ENCODE results near the gene LRMDA.
A peak's percentile ranks its signal among the peaks of the same experiment; 100 is the strongest.

The LRMDA gene

DNA sequence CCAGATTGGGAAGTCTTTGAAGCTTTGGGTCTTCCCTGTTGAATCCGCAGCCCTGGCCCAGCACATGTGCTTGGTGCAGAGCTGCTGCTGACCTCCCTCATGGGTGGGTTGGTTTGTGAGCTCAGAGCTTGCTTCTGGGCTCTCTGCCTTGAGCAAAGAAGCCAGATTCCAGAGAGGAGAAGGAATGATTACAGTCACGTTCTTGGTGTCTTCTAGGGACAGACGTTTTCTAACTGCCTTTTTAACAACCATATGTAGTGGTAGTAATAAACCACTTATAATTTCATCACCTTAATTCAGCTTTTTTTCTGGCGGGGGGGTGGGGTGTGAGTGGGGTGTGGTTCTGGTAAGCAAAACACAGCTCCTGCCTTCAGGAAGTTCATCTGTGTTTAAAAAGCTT lies 39.5 kb downstream of the LRMDA start:
- DNase-seq (ENCODE audit: low spot score) (no peak), FAIRE-seq (no peak)

DNA sequence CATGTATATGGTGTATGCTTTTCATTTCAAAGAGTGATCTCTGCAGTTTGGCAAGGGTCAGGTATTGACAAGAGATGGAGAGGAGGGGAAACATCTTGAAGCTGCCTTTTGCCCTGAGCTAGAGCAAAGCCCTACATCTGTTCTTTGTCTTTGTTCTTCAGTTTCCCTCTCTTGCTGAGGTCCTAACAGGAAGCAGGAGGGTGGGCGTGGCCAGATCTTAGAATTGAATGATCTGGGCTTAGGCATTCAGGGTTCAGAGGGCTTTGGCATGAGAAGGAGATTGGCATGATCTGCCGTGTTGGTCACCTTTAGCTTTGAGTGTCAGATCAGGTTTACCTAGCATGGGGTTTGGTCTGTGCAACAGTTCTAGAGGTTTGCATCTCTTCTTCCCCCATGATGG lies 41.3 kb downstream of the LRMDA start:
- FAIRE-seq (no peak), DNase-seq (ENCODE audit: low spot score) (no peak)

DNA sequence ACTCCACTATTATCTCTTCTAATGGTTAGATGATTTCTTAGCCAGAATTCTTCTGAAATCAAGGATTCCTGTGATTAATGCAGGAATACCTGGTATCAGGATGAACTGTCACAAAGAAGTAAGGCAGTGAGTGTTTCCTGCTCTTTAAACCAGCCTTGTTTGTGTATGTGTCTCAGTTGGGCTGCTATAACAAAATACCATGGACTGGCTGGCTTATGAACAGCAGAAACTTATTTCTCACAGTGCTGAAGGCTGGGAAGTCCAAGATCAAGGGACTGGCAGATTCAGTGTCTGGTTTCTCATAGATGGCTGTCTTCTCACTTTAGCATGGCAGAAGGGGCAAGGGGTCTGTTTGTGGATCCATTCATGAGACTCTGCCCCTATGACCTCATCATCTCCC lies 42.7 kb downstream of the LRMDA start:
- DNase-seq (ENCODE audit: low spot score) (no peak), FAIRE-seq (no peak)

DNA sequence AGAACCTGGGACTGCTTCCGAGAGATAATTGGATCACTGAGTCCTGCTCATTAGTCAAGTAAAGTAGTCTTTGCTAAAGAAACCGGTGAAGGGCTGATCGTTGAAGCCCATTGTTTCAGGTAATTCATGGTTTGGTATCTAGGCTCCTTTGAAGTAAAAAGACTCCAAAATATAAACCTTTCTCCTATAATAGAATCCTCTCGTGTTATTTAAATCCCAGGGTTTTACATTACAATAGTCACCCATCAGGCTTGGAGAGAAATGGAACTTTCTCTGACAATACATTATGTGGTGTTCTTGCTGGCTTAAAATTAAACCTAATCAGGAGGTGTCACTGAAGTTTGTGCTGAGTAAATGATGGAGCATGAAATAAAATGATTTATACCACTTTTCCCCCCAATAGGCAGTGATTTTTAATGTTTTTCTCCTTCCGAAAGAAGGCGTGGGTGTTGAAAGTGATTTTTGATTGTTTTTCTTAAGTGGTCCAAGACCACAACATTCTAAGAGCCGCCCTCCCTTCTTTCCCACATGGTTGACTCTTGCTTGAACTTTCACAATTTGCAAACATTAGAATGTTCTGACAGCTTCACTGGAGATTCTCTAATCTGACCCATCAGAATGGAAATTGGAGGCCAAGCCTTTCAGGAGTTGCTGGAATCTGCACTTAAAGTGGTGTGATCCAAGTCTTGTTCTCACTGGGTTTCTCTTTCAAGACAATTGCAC lies 44.2 kb downstream of the LRMDA start:
- FAIRE-seq (no peak), DNase-seq (ENCODE audit: low spot score) (no peak)

DNA sequence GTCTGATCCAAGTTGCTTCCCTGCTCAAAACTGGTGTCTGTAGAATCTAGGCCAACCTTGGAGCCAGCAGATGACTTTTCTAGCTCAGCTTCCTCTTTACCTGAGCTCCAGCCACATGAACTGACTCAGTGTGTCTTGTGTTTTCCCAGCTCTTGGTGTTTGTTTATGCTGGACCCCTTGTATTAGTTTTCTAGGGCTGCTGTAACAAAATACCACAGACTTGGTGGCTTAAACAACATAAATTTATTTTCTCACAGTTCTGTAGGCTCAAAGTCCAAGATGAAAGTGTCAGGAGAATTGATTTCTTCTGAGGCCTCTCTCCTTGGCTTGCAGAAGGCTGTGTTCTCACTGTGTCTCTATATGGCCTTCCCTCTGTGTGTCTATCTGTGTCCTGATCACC lies 45.1 kb downstream of the LRMDA start:
- no peak for DNase-seq (ENCODE audit: low spot score)

DNA sequence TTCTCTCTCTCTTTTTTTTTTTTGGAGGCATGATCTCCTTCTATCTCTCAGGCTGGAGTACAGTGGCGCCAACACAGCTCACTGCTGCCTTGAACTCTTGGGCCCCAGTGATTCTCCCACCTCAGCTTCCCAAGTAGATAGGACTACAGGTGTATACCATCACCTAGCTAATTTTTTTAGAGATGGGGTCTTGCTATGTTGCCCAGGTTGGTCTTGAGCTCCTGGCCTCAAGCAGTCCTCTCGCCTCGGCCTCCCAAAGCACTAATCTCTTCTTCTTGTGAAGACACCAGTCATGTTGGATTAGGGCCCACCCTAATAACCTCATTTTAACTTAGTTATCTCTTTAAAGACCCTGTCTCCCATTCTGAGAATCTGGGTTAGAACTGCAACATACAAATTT lies 45.6 kb downstream of the LRMDA start:
- FAIRE-seq: no peak

More for the DNA sequence above, 45.1 kb downstream of the LRMDA start:
- FAIRE-seq: no peak

DNA sequence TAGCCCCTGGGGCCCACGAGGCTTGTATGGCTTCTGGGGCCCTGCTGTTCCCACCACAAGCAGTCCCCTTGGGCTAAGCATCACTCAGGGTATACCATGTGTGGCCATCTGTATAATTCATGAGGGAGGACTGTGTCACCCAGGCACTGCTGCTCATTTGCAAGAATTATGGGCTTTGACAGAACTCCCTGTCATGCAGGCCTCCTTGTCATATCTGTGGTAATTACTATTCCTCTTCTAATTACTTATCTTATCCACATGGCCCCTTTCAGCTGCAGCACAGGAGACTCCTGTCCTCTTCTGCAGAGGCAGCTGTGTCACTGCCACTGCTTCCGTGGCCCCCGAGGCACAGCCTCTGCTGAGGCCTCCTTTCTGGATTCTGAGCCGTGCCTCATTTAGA lies 46.3 kb downstream of the LRMDA start:
- no peak for FAIRE-seq
- DNase-seq (ENCODE audit: low spot score): no peak

More for the DNA sequence above, 45.6 kb downstream of the LRMDA start:
- no peak for DNase-seq (ENCODE audit: low spot score)

DNA sequence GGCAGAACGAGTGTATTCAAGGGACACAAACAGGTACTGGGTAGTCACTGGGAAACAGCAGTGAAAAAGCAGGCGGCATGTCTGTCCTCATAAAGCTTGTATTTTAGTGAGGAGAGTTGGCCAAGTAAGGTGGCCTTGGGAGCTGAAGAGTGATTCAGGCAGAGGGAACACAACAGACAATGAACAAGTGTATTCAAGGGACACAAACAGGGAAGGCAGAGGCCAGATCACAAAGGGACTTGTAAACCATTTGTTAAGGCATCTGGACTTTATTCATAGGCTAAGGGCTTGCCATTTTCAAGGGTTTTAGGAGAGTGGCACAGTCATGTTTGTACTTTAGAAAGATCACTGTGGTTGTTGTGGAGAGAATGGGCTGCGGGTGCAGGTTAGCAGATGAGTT lies 49.0 kb downstream of the LRMDA start:
- FAIRE-seq (no peak), DNase-seq (ENCODE audit: low spot score) (no peak)

DNA sequence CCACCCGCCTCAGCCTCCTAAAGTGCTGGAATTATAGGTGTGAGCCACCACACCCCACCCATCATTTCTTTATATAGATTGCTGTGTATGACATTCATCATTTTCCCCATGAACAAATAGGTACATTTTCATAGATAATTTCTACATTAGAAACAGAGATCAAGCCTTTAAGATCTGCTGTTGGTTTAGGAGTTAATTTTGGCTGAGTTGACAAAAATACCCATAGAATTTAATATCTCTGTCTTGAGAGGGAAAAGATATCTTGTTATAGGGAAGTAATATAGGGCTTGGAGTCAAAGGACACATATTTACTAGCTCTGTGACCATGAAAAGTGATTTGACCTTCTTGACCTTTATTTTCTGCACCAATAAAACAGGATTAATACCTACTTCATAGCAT lies 51.8 kb downstream of the LRMDA start:
- no peak for DNase-seq (ENCODE audit: low spot score)
- no peak for FAIRE-seq

DNA sequence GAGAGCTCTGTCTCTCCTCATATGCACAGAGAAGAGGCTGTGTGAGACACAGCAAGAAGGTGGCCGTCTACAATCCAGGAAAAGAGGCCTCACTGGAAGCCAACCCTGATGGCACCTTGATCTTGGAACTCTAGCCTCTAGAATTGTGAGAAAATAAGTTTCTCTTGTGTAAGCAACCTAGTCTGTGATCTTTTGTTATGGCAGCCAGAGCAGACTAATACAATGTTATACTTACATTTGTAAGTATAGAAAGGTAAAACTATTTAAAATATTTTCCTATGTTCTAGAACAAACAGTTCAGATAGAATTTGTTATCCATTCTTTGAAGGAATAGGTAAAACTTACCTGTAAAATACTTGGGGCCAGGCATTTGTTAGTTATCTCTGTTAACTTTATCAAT lies 53.3 kb downstream of the LRMDA start:
- DNase-seq (ENCODE audit: low spot score): no peak
- FAIRE-seq: no peak

DNA sequence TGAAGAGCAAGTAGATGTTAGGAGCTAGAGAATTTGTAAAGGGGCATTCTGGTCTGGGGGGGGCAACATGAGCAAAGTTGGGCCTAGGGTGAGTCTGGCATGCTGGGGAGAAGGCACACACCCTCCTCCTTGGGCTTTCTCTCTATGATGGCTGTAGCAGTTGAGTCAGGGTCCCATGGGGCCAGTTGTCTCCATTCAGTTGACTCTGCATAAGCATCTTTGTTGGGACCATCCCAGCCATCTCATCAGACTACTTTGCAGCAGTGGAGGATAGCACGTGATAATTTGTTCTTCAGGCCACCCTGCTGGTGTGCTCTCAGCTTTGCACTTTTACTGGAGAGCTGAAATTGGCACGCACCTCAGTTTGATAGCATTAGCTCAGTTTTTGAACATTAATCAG lies 55.2 kb downstream of the LRMDA start:
- peak; percentile 17 for FAIRE-seq

DNA sequence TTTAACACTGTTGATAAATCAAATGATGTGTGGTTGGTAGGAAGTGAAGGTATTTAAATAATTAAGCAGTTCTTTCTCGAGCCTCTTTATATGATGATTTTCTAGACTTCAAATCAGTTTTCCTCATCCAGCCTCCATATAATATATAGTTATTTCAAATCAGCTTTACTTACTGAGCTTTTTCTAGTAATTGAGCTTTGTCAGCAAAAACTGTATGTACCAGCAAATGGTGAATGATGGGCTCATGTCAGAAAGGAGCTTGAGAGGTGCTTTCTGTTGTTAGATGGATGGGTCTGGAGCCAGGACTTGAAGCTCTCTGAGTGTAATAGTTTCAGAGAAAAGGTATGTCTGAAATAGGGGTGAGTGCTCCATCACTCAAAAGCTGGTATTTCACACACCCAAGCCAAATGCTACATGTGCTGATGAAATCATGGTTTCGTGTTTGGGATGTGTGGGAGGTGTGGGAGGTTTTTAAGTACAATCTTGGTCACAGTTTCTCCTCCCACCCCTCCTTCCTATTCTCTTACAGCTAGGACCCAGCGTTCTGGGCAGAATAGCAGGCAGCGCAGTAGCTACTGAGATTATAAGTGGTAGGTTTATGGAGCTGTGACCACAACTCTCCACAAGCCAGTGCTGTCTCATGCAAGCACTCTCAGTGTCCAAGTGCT lies 55.8 kb downstream of the LRMDA start:
- DNase-seq (ENCODE audit: low spot score) (no peak), FAIRE-seq (no peak)

More for the DNA sequence above, 55.2 kb downstream of the LRMDA start:
- no peak for DNase-seq (ENCODE audit: low spot score)

DNA sequence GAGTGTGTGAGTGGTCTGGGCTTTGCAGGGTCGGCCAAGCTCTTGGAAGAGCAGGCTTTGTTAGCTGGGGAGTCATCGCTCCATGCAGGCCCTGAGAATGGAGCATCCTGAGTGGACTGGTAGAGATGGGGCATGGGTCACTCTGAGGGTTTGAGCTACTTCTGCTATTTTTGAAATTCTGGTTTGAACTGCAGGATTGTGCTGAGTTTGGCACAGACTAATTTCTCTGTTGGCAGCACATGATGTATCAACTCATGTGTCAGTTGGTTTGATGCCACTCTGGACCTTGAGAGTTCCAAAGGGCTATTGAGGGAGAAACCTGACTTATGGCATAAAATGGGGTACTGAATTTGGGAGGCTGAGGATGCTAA lies 56.3 kb downstream of the LRMDA start:
- no peak for DNase-seq (ENCODE audit: low spot score)
- no peak for FAIRE-seq

DNA sequence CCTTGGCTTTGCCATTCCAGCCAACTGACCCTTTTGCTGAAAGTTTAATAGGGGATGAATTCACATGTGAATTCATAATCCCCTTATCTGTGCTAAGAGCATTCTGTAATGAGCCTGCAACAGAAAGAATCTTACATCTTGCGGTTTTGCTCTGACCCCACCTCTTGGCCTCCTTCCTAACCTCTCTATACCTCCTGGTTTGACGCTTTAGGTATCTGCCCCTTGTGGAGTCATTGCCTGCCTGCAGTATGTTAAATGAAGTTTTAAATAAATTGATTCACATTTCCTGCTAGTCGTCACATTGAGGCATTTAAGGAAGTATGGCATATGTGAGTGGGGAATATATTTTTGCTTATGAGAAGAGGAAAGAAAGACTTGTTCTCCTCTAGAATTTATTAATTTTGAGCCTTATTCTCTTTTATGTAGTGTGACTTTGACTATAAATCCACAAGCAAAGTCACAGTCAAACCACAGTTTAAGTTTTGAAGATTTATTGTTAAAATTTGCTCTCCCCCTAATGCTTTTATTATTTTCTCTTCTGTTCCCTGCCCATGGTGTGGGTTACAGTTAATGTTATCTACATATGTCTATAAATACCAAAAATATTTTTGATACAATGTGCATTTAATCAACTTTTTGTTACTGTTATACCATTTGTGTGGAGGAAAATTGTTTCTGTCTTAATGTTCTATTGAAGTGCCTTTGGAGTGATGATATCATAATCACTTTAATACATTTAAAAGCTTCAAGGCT lies 60.9 kb downstream of the LRMDA start:
- DNase-seq (ENCODE audit: low spot score): no peak
- no peak for FAIRE-seq

DNA sequence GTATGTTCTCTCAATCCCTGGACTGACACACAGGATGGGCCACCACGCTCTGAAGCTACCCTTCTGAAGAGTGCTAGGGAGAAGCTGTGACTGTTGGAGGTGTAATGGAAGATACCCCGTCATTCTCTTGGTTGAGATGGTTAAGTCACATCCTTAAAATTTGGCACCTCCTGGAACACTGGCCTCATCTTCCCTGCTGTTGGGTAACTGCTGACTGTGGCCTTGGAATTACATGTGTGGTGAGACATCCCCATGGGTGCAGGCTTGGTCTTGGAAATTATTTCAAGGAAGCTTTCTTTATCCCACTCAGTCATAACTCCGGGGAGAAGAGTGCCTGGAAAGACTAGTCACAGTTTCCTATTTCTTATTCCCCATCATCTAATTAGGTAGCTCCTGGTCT lies 62.0 kb downstream of the LRMDA start:
- FAIRE-seq (no peak), DNase-seq (ENCODE audit: low spot score) (no peak)

DNA sequence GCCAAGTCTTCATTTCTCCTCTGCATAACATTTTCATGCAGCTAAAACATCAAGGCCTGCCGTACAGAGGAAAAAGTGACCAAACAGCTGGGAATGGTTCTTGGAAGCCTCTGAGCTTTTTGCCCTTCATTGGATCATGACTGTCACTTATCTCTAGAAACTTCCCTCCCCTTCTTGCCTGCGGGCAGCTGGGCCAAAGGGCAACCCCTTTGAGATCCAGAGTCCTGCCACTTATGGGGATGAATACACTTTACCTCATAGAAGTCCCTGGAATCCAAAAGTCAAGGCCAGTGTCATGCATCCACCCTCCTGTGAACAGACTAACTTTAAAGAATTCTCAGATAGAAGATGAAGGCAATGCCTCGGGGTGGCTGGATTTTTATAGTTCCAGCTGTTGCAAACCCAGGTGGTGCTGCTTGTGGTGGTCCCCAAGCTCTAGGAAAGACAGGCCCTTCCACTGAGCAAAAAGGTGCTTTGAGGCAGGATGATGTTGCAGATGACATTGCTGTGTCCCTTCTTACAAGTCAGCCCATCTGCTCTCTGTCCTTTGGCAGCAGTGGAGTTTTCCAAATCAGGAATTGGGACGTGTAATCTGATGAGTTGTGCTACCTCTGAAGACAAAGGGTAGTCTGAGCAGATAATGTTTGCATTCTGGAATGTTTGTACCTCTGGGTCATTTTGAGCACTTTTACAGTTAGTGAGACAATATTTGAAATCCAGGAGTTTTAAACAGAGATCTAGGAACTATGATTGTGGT lies 64.2 kb downstream of the LRMDA start:
- no peak for DNase-seq (ENCODE audit: low spot score)
- no peak for FAIRE-seq

DNA sequence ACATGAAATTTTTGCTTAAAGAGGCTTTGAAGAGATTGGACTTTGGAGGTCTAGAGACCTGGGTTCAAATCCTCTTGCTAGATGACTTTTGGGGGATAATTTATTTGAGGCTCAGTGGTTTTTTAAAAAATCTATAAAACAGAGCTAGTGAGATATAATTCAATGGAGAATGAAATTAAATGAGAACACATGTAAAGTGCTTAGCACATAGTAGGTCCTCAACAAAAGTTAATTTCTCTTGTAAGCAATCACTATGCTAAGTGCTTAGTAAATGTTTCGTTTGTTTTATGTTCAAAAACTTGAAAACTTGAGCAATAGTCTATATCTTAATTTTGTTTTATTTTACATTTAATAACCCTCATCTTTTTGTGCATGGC lies 64.8 kb downstream of the LRMDA start:
- no peak for DNase-seq (ENCODE audit: low spot score)
- no peak for FAIRE-seq

DNA sequence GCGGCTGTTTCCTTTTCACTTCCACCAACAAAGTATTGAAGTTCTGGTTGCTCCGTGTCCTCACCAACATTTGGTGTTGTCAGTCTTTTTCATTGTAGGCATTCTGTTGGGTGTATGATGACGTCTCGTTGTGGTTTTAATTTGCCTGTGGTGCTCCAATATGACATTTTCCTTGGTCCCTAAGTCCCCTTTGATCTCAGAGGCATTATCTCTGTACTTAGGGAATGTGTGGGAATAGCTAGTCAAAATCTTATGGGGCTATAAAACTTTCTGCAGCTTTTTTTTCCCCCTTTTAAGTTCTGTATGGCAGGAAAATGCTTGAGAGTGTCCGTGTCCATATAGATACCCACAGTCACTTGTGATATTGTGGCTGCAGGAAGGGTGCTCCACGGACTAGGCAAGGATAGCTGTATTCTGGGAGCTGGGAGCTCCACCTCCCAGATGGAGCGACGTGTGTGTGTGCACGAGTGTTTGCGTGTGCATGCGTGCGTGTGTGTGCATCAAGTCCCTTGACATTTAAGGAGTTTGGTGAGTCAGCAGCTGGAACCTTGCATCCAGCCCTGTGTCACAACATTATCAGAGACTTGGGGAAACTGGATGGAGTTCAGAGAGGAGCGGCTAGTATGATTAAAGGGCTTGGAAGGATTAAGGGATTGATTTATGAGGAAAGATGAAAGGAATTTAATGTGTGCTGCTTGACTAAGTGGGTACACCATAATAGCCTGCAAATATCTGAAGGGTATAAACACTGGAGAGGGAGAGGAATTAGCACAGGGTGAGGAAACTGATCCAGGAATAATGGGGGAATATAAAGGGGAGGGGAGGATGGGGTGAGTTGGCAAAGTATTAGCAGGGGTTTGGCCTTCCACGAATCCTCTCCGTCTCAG lies 66.8 kb downstream of the LRMDA start:
- peak; percentile 90 for FAIRE-seq
- DNase-seq (ENCODE audit: low spot score): peak; percentile 61

DNA sequence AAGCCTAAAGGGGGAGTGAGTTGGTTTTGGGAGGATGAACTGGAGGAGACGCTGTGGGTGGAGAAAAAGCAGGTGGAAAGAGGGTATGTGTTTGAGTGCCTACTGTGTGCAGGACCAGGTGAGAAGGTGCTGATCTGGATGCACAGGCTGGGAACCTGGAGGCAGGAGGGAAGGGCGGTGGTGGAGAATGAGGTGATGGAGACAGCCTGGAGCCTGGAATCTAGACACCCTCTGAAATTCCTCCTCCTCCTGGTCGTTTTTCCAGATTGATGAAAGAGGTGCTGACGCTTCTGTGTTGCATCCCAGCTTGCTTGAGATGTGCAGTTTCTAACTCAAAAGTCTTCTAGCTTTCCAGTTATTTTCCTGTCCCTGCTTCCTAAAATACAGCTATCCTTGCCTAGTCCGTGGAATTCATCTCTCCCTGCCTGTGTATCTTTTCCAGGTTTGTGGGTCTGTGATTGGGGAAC lies 67.5 kb downstream of the LRMDA start:
- FAIRE-seq: no peak

DNA sequence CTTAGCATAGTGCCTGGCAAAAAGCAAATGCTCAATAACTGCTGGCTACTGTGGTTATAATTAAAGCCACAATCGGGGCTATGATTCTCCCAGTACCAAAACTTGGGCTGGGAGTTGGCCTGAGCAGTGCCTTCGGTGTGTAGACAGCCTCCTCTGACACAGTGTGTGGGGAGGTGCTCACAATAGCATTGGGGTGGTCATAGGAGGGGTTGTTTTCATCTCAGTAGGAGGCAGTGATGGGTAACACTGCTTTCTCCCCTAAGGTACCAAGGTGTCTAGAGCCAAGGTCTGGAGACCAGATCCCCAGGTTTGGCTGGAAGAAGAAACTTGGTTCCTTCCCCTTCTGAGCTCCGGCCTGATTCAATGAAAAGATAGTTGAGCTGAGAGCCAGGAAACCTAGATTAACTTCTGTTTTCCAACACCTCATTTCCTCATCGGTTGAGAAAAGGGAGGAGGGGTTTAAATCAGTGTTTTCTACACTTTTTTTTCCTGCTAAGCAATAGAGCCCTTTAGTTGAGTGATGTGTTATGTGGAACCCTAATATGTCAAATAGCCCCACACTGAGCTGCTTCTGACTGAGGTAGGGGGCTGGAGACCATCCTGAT lies 68.2 kb downstream of the LRMDA start:
- DNase-seq (ENCODE audit: low spot score) (no peak), FAIRE-seq (no peak)

More for the DNA sequence above, 67.5 kb downstream of the LRMDA start:
- DNase-seq (ENCODE audit: low spot score): no peak

Measured in urothelium cell line (cell line).